ENCODE results near the gene MAP4K2. TPM values are rescaled to one million over a fixed set of nuclear protein-coding genes. Genes with fewer than 3 reads are reported as not detected.

The MAP4K2 gene
- total RNA-seq, 1 experiment from 2014 or later = 24.7 TPM

DNA sequence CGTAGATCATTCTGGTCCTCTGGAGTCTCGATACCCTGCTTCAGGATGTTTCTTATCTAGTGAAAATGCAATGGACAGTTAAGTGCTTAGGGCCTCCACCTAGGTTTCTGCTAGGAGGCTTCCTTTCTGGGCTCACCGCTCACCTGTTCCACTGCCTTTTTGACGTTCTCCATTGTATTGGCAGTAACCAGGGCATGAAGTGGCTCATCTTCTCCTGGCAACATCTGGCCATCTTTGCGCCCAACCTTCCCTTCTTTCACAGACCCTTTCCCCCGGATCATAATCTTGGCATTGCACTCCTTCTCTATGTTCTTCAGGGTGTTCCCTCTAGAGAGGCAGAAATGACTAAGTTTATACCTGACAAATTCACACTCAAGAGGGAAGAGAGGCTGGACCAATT, 33.7 kb downstream of the MAP4K2 start:
- H3K9ac ChIP-seq (ENCODE audit: extremely low read depth, insufficient read length, low read length) = no peak overlapping the region
- H3K9me3 ChIP-seq (ENCODE audit: control insufficient read depth, low read depth, low read length) = no peaks in the 10 kb centered on the region
- Mint-ChIP-seq H3K9me3 (no peaks in the 10 kb centered on the region), H3K27me3 (ENCODE audit: low read depth) (no peaks in the 10 kb centered on the region), H3K4me3 (peak overlapping the region in 1 of 2 experiments; percentile 24; a peak in 1 of 5 replicates), H3K27ac (peak overlapping the region; percentile 27 to 72 (median 63); a peak in 5 of 7 replicates), H3K36me3 (ENCODE audit: insufficient read depth in 1 of 3, low read depth in 3 of 3) (peaks cover 81 to 98% (median 97%) of the 10 kb centered on the region in 3 experiments; a peak in 6 of 7 replicates), H3K4me1 (peaks cover 28 to 40% of the 10 kb centered on the region in 2 experiments)
- H3K4me1 ChIP-seq (ENCODE audit: insufficient read depth, low read length) = no peaks in the 10 kb centered on the region; the same call in 1 of the 2 replicates
- no peak overlapping the region for H3K14ac ChIP-seq (ENCODE audit: insufficient read depth, low read length)
- no peak overlapping the region for H4K5ac ChIP-seq (ENCODE audit: insufficient read length, low read depth, low read length)
- no peaks in the 10 kb centered on the region for H3K27me3 ChIP-seq (ENCODE audit: insufficient read depth, low read length)
- no peak overlapping the region for H2BK5ac ChIP-seq (ENCODE audit: insufficient read length, low read length)
- DNase-seq = no peak
- whole genome bisulfite sequencing (ENCODE audit: extremely low coverage, insufficient read length, low lambda C conversion rate) = no CpG with 5 or more reads among the region's 6 CpGs
- H3K18ac ChIP-seq (ENCODE audit: insufficient read length, low read depth, low read length) = no peak overlapping the region
- H2BK120ac ChIP-seq (ENCODE audit: low read depth, low read length, poor library complexity, severe bottlenecking) = no peak overlapping the region
- H4K20me1 ChIP-seq (ENCODE audit: control insufficient read depth, insufficient read depth, insufficient read length) = peaks cover 3% of the 10 kb centered on the region
- H4K91ac ChIP-seq (ENCODE audit: insufficient read length, low read depth, low read length) = no peak overlapping the region
- H2AK5ac ChIP-seq (ENCODE audit: insufficient read length, low read length) = no peak overlapping the region
- no peak overlapping the region for H2BK15ac ChIP-seq (ENCODE audit: low read depth, low read length)
- H3K27ac ChIP-seq (ENCODE audit: insufficient read length, low read depth, low read length) = no peak overlapping the region
- no peaks in the 10 kb centered on the region for H3K23me2 ChIP-seq (ENCODE audit: insufficient read length, low read depth, low read length, poor library complexity, severe bottlenecking)
- 0 out of 2 replicates have a peak, but pooled peaks cover 3% of the 10 kb centered on the region for H3K79me2 ChIP-seq (ENCODE audit: insufficient read depth, low read length)
- H4K8ac ChIP-seq (replicated peaks; ENCODE audit: insufficient read length, low read depth, low read length) = no peak overlapping the region
- H3T11ph ChIP-seq (ENCODE audit: low read length) = no peak overlapping the region
- no peak for TF ChIP-seq CTCF (conservative IDR thresholded peaks at IDR 0.05)
- H3K56ac ChIP-seq (ENCODE audit: insufficient read length, low read depth, low read length) = no peak overlapping the region
- no peak overlapping the region for H3K23ac ChIP-seq (ENCODE audit: insufficient read length, low read depth, low read length)
- H3K79me1 ChIP-seq (ENCODE audit: insufficient read depth, low read depth, low read length, poor library complexity, severe bottlenecking) = peaks cover 7% of the 10 kb centered on the region
- H2BK20ac ChIP-seq (ENCODE audit: low read depth, low read length, poor library complexity, severe bottlenecking) = no peak overlapping the region
- H3K4ac ChIP-seq (ENCODE audit: low read depth, low read length) = no peak overlapping the region
- H2AFZ ChIP-seq (ENCODE audit: low read length) = no peak overlapping the region
- no peak overlapping the region for H3K4me2 ChIP-seq (ENCODE audit: insufficient read depth, insufficient read length, low read length)
- no peak overlapping the region for H2BK12ac ChIP-seq (ENCODE audit: insufficient read length, low read depth, low read length)

Measured in H9 (cell line).